K562 (cell line): ENCODE measurements around the gene DYRK1A. TPM values are rescaled to one million over a fixed set of nuclear protein-coding genes. Genes with fewer than 3 reads are reported as not detected.

ENCODE experiments used
- ATAC-seq: fragments of 200-7000 bp; cut with Tn5 transposase; 3 replicates; pipeline ENCODE4 v1.9.1; 2020; ENCODE audit warnings: moderate library complexity
- BruUV-seq: library from RNA; stranded (reverse); fragments of 400-500 nt; replicated peaks from 2 replicates; lab custom pipeline; 2021; lab: Mats Ljungman, UMichigan
- CTCF ChIA-PET: fragments of 300-600 bp; formaldehyde crosslinking; extraction: SDS; loops from one replicate; lab custom pipeline; 2021; ENCODE audit warnings: low intra/inter-chr PET ratio; lab: Yijun Ruan, JAX
- POLR2A ChIA-PET: fragments of 300-600, 350-650 bp; sonication (Branson Sonifier 250); formaldehyde crosslinking; extraction: SDS; loops from one replicate; lab custom pipeline; 2021; ENCODE audit warnings: antibody characterized with exemption, inconsistent platforms; lab: Yijun Ruan, JAX
- DNase-seq, 4 experiments: peaks; one replicate each; pipeline versions ENCODE4 v3.0.0 to v3.0.0-alpha.2; 2011 to 2018; ENCODE audit warnings: low spot score in 3 of 4, mixed read lengths in 3 of 4; ENCODE audit errors: extremely low read depth in 1 of 4
- FAIRE-seq: peaks from 2 replicates; lab custom pipeline; 2011; peaks lifted over from hg19 to GRCh38; lab: Jason Lieb, UNC
- H2AFZ ChIP-seq: 2 replicates; pipeline ENCODE4 v1.6.0; 2011; ENCODE audit warnings: low read depth, low read length, control low read depth, inconsistent platforms
- H3K27ac ChIP-seq: fragments of 200-600 bp; 3 replicates; pipeline ENCODE4 v1.8.0; 2011; ENCODE audit warnings: low read depth, mild to moderate bottlenecking, control low read depth, inconsistent platforms, low read length, moderate library complexity, mixed read lengths; ENCODE audit errors: extremely low read depth
- H3K27me3 ChIP-seq, 2 experiments: fragments of 300-600 bp in 1 of 2; 2 replicates in 1 of 2; 3 replicates in 1 of 2; pipeline versions ENCODE4 v1.6.0 to v1.8.0; 2011; ENCODE audit warnings: inconsistent platforms in 2 of 2, low read length in 2 of 2, mild to moderate bottlenecking in 1 of 2, mixed read lengths in 1 of 2, moderate library complexity in 1 of 2; ENCODE audit not compliant: control insufficient read depth in 2 of 2, insufficient read depth in 2 of 2
- H3K36me3 ChIP-seq: fragments of 300-600 bp; 3 replicates; pipeline ENCODE4 v1.8.0; 2011; ENCODE audit warnings: mild to moderate bottlenecking, low read length, inconsistent platforms; ENCODE audit not compliant: control insufficient read depth, insufficient read depth
- H3K4me1 ChIP-seq, 2 experiments: fragments of 200-600 bp in 1 of 2; replicated peaks in 1 of 2; 2 replicates in 1 of 2; 3 replicates in 1 of 2; pipeline versions ENCODE4 v1.5.1 to v1.8.0; 2011; ENCODE audit warnings: inconsistent platforms in 2 of 2, low read length in 2 of 2, mild to moderate bottlenecking in 1 of 2, mixed read lengths in 1 of 2, moderate library complexity in 1 of 2; ENCODE audit not compliant: control insufficient read depth in 2 of 2, insufficient read depth in 2 of 2
- H3K4me2 ChIP-seq: 2 replicates; pipeline ENCODE4 v1.6.1; 2011; ENCODE audit warnings: low read length, control low read depth, inconsistent platforms, mixed read lengths; ENCODE audit not compliant: insufficient read depth
- H3K4me3 ChIP-seq: fragments of 200-600 bp; sonication (generic), shearing (Covaris generic); 2 replicates; pipeline ENCODE4 v1.5.1; 2016; ENCODE audit warnings: control low read depth, inconsistent platforms
- H3K79me2 ChIP-seq: fragments of 200-600 bp; 3 replicates; pipeline ENCODE4 v1.8.0; 2011; ENCODE audit warnings: low read length, inconsistent platforms; ENCODE audit not compliant: control insufficient read depth, insufficient read depth
- H3K9ac ChIP-seq, 2 experiments: 2 replicates each; pipeline versions ENCODE4 v1.6.0 to v1.6.1; 2011; ENCODE audit warnings: low read depth in 2 of 2, low read length in 2 of 2, control low read depth in 1 of 2, inconsistent platforms in 1 of 2, mild to moderate bottlenecking in 1 of 2, mixed read lengths in 1 of 2; ENCODE audit not compliant: insufficient read depth in 1 of 2
- H3K9me1 ChIP-seq: one replicate; pipeline ENCODE4 v1.6.0; 2011; ENCODE audit warnings: inconsistent platforms, mild to moderate bottlenecking, low read length, moderate library complexity; ENCODE audit not compliant: control insufficient read depth, insufficient read depth
- H3K9me3 ChIP-seq: replicated peaks from 2 replicates; pipeline ENCODE4 v1.5.1; 2011; ENCODE audit warnings: low read depth, low read length, inconsistent platforms; ENCODE audit not compliant: control insufficient read depth, insufficient read depth
- H4K20me1 ChIP-seq: replicated peaks from 2 replicates; pipeline ENCODE4 v1.6.1; 2011; ENCODE audit warnings: low read length, inconsistent platforms, mixed read lengths; ENCODE audit not compliant: control insufficient read depth, insufficient read depth
- ARID3B ChIP-seq: fragments of 250-450 bp; sonication (Bioruptor Pico); IDR thresholded peaks from 2 replicates; pipeline ENCODE4 v1.4.0; 2020; ENCODE audit warnings: borderline replicate concordance
- ATF7 ChIP-seq: fragments of 450-650 bp; IDR thresholded peaks from 2 replicates; pipeline ENCODE4 v1.7.1; 2014; ENCODE audit warnings: mild to moderate bottlenecking, moderate library complexity
- POLR2A ChIP-seq: fragments of 450-650 bp; conservative IDR thresholded peaks from 2 replicates; pipeline ENCODE4 v1.6.1; 2016
- SETDB1 ChIP-seq: IDR thresholded peaks from one replicate; pipeline ENCODE4 v1.6.1; 2012; ENCODE audit warnings: low read length, control low read depth, inconsistent platforms
- SOX6 ChIP-seq: fragments of 450-650 bp; IDR thresholded peaks from 2 replicates; pipeline ENCODE4 v1.6.1; 2014; ENCODE audit warnings: mild to moderate bottlenecking
- ZBTB9 ChIP-seq: fragments of 450-650 bp; formaldehyde crosslinking; IDR thresholded peaks from 2 replicates; pipeline ENCODE4 v1.4.0; 2020; ENCODE audit warnings: mild to moderate bottlenecking, moderate library complexity
- ZNF263 ChIP-seq: sonication (generic); formaldehyde crosslinking; IDR thresholded peaks from 2 replicates; pipeline ENCODE4 v1.8.0; 2022; ENCODE audit warnings: mild to moderate bottlenecking, missing genetic modification reagents, borderline replicate concordance
- ZNF395 ChIP-seq: fragments of 200-800 bp; sonication (Bioruptor generic); IDR thresholded peaks from 2 replicates; pipeline ENCODE4 v1.6.1; 2017; ENCODE audit warnings: missing genetic modification characterization, missing compliant biosample characterization
- ZNF408 ChIP-seq: fragments of 250-450 bp; sonication (Bioruptor Pico); IDR thresholded peaks from 2 replicates; pipeline ENCODE4 v1.4.0; 2020; ENCODE audit warnings: low read depth, mild to moderate bottlenecking, moderate library complexity
- ZNF449 ChIP-seq: fragments of 250-450 bp; sonication (Bioruptor Pico); IDR thresholded peaks from 2 replicates; pipeline ENCODE4 v1.8.0; 2022; ENCODE audit warnings: moderate library complexity, mild to moderate bottlenecking, inconsistent platforms
- ZNF644 ChIP-seq: fragments of 200-800 bp; sonication (Bioruptor generic); IDR thresholded peaks from 2 replicates; pipeline ENCODE4 v1.6.1; 2016; ENCODE audit warnings: low read depth, missing genetic modification characterization, missing compliant biosample characterization
- ZNF76 ChIP-seq: fragments of 250-450 bp; sonication (Bioruptor Pico); IDR thresholded peaks from 2 replicates; pipeline ENCODE4 v1.4.0; 2020; ENCODE audit warnings: mild to moderate bottlenecking, moderate library complexity, borderline replicate concordance
- WGBS: fragments of 100-300 bp; shearing (Covaris generic); methylation state at CpG from one replicate; pipeline ENCODE4 v1.1.6; 2016; ENCODE audit warnings: low coverage, mixed read lengths; ENCODE audit not compliant: insufficient coverage; ENCODE audit errors: missing lambda C conversion rate; 5-methylcytosine and 5-hydroxymethylcytosine counted together
- in situ Hi-C: fragments of 300-500 bp; cut with MboI; formaldehyde crosslinking; loops from 4 replicates; pipeline ENCODE4 v1.15.0; 2018; ENCODE audit warnings: inconsistent platforms, mixed read lengths
- intact Hi-C: fragments of 100-400 bp; cut with micrococcal nuclease; formaldehyde crosslinking; loops from 2 replicates; pipeline ENCODE4 v1.14.2; 2022
- polyA plus RNA-seq, 8 experiments: library from polyadenylated mRNA; depleted of rRNA in 4 of 8; stranded (reverse) in 5 of 8; unstranded in 3 of 8; fragments of >200 nt; fragmentation: Nextera tagmentation in 2 of 8; fragmentation: Illumina TruSeq in 1 of 8; extraction: Ambion mirVana in 2 of 8; extraction: Trizol in 1 of 8; gene quantifications; 2 replicates each; pipeline versions ENCODE4 v1.2.1 to v1.2.3, GENCODE V29; 2011 to 2014; ENCODE audit warnings: inconsistent platforms in 1 of 8, missing spikeins in 1 of 8
- total RNA-seq, 7 experiments: library from RNA; depleted of rRNA in 6 of 7; stranded (reverse); fragments of >200 nt in 6 of 7; fragmentation: Illumina TruSeq in 2 of 7; extraction: Trizol in 2 of 7; gene quantifications; 2 replicates each; pipeline versions ENCODE4 v1.2.1 to v1.2.3, GENCODE V29; 2011 to 2021; ENCODE audit warnings: low replicate concordance in 1 of 7
- TF ChIP-seq, protein P1 (sequence below): IDR thresholded peaks from 2 replicates; pipeline ENCODE4 v1.6.1; 2011; ENCODE audit warnings: borderline replicate concordance, low read depth, mild to moderate bottlenecking, moderate library complexity, low read length; ENCODE audit not compliant: insufficient read depth, poor library complexity, severe bottlenecking

Gene DYRK1A
- total and polyA plus RNA-seq, 9 of the 15 experiments (the other 6 are each of a cell fraction or from before 2014, with no cell fraction given) = 3.7 to 64.8 (median 42.3) TPM

- peaks cover 10% of the 10 kb centered on the region for H3K9me3 ChIP-seq
- H3K9ac ChIP-seq = no peak overlapping the region
- ChIA-PET POLR2A (interaction anchor here (0.6 to 1.4 kb wide), 2 partner anchors 11 to 27 kb away, joined by 3 to 5 read pairs; no protein-coding TSS in a partner anchor), CTCF (no interaction called here)
- H4K20me1 ChIP-seq = no peaks in the 10 kb centered on the region; the same call in 1 of the 2 replicates
- no peaks in the 10 kb centered on the region for H3K36me3 ChIP-seq
- FAIRE-seq = no peak
- no peak overlapping the region for H3K4me2 ChIP-seq
- peaks cover 3 to 4% of the 10 kb centered on the region in 2 experiments; a peak in 1 of 5 replicates for H3K27me3 ChIP-seq
- ATAC-seq = no peak
- DNase-seq = no peak
- WGBS = 43% methylated on average over 8 of the region's 8 CpGs
- intact Hi-C loops (no loop called here), in situ Hi-C loops (no loop called here)
- H3K9me1 ChIP-seq = no peaks in the 10 kb centered on the region
- H2AFZ ChIP-seq = no peak overlapping the region
- H3K27ac ChIP-seq = no peak overlapping the region
- H3K4me3 ChIP-seq = no peak overlapping the region
- BruUV-seq = no TSS peak
- no peaks in the 10 kb centered on the region for H3K79me2 ChIP-seq
- H3K4me1 ChIP-seq = peaks cover 8 to 21% of the 10 kb centered on the region in 2 experiments
- TF ChIP-seq ARID3B (CRISPR knock-in tag) (no peak), ZNF395 (CRISPR knock-in tag) (no peak), SETDB1 (no peak), ZNF263 (no peak), ZNF408 (CRISPR knock-in tag) (no peak), SOX6 (no peak), ZNF644 (tag) (no peak), POLR2A (no peak), ATF7 (no peak), ZNF449 (CRISPR knock-in tag) (no peak), ZBTB9 (CRISPR knock-in tag) (no peak), ZNF76 (CRISPR knock-in tag) (no peak)
- TF ChIP-seq, protein P1, sequence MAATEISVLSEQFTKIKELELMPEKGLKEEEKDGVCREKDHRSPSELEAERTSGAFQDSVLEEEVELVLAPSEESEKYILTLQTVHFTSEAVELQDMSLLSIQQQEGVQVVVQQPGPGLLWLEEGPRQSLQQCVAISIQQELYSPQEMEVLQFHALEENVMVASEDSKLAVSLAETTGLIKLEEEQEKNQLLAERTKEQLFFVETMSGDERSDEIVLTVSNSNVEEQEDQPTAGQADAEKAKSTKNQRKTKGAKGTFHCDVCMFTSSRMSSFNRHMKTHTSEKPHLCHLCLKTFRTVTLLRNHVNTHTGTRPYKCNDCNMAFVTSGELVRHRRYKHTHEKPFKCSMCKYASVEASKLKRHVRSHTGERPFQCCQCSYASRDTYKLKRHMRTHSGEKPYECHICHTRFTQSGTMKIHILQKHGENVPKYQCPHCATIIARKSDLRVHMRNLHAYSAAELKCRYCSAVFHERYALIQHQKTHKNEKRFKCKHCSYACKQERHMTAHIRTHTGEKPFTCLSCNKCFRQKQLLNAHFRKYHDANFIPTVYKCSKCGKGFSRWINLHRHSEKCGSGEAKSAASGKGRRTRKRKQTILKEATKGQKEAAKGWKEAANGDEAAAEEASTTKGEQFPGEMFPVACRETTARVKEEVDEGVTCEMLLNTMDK = no peak
These were observed 190.8 kb downstream of the DYRK1A start for GRCh38 chr21:37557261-37557950.
